ENCODE data around the gene KCNJ14.

The KCNJ14 gene

DNA sequence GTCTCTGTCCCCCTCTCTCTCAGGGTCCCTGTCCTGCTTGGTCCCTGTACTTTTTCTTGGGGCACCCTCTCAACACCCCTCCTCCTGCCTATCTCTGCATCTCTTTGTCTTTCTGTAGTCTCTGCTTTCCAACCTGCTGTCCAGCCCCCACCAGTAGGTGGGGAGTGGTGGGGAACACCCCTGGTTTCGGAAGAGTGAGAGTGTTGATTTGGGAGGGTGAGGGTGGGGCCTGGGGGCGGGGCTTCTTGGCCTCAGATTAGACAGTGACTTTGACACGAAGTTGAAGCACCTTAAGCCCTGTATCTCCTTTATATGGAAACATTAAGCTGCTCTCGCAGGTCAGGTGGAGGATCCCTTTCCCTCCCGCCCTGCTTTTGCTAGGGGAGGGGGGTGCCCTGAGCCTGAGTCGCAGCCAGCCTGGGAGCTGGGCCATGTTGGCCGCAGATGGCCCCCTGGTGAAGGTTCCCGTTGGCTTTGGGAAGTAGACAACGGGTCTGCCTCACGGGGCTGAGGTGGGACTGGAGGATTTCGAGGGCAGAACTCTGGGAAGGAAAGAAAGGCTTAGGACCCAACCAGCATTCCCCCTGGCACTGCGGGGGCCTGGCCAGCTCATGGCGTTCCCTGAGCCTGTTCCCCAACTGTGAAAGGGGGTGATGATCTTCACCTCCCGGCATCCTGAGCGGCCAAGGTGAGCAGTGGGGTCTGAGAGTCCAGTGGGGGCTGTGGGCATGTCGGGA lies at the start of gene KCNJ14:
Gene KCNJ14, plus strand, starts transcription at position 404 of the 737 bp plus-strand sequence. CDS start 6,151 bp downstream, outside the sequence.
- no peak for DNase-seq (ENCODE audit: extremely low read depth, low read depth)
- TF ChIP-seq, protein P1, sequence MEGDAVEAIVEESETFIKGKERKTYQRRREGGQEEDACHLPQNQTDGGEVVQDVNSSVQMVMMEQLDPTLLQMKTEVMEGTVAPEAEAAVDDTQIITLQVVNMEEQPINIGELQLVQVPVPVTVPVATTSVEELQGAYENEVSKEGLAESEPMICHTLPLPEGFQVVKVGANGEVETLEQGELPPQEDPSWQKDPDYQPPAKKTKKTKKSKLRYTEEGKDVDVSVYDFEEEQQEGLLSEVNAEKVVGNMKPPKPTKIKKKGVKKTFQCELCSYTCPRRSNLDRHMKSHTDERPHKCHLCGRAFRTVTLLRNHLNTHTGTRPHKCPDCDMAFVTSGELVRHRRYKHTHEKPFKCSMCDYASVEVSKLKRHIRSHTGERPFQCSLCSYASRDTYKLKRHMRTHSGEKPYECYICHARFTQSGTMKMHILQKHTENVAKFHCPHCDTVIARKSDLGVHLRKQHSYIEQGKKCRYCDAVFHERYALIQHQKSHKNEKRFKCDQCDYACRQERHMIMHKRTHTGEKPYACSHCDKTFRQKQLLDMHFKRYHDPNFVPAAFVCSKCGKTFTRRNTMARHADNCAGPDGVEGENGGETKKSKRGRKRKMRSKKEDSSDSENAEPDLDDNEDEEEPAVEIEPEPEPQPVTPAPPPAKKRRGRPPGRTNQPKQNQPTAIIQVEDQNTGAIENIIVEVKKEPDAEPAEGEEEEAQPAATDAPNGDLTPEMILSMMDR (IDR thresholded peaks at IDR 0.05; ENCODE audit: low read depth, low read length, missing control alignments), result no peak

DNA sequence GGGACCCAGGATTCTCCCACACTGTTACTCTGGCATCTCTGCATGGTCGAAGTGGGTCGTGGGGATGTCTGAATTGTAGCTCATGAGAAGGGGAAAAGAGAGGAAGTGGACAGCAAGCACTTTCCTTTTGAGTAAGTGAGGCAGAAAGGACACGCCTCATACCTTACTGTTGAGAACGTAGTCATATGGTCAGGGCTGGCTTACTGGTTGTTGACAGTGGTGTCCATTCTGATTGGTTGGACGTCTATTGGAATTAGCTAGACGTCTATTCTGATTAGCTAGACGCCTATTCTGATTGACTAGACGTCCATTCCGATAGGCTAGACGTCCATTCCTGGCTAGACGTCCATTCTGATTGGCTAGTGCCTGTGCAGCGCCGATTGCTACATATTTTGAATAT lies 49.5 kb upstream of the KCNJ14 start:
- no peak for DNase-seq (ENCODE audit: extremely low read depth, low read depth)
- H3K4me3 ChIP-seq (replicated peaks; ENCODE audit: low read depth, low read length), result no peak overlapping the region
- TF ChIP-seq, protein P1 (IDR thresholded peaks at IDR 0.05; ENCODE audit: low read depth, low read length, missing control alignments), result no peak

More for the DNA sequence above, at the start of gene KCNJ14:
- no peak within 1 kb of the TSS for H3K4me3 ChIP-seq (replicated peaks; ENCODE audit: low read depth, low read length)

DNA sequence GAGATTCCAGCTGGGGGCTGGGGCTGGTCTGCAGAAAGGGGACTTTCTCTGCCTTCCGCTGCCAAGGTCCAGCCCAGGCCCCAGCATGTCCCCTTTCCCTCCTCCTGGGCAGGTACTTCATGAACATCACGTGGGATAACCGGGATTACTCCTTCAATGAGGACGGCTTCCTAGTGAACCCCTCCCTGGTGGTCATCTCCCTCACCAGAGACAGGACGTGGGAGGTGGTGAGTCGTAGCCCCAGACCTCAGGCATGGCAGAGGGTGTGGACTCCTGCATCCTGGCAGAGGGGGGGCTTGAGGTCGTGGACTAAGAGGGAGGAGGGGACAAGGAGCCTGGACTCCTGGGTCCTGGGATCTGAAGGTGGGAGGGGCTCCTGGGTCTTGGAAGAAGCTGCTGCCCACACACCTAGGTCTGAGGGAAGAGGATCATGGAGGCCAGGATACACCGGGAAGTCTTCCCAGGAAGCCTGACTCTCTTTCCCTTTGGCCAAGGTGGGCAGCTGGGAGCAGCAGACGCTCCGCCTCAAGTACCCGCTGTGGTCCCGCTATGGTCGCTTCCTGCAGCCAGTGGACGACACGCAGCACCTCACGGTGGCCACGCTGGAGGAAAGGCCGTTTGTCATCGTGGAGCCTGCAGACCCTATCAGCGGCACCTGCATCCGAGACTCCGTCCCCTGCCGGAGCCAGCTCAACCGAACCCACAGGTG lies 41.3 kb upstream of the KCNJ14 start:
- no peak for DNase-seq (ENCODE audit: extremely low read depth, low read depth)
- no peak overlapping the region for H3K4me3 ChIP-seq (replicated peaks; ENCODE audit: low read depth, low read length)
- TF ChIP-seq, protein P1 (IDR thresholded peaks at IDR 0.05; ENCODE audit: low read depth, low read length, missing control alignments), result no peak

DNA sequence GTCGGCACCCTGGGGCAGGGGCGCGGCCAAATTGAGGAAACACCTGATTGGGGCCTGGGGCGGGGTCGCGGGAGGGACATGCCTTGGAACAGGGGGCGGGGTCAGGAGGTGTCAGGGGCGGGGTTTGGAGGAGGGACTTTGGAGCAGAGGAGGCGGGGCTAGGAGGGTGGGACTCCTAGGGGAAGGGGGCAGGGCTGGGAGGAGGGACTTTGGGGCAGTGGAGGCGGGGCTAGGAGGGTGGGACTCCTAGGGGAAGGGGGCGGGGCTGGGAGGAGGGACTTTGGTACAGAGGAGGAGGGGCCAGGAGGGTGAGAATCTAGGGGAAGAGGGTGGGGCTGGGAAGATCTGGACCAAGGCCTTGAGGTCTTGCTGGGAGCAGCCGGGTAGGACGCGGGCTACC lies 40.0 kb upstream of the KCNJ14 start:
- no peak for DNase-seq (ENCODE audit: extremely low read depth, low read depth)

DNA sequence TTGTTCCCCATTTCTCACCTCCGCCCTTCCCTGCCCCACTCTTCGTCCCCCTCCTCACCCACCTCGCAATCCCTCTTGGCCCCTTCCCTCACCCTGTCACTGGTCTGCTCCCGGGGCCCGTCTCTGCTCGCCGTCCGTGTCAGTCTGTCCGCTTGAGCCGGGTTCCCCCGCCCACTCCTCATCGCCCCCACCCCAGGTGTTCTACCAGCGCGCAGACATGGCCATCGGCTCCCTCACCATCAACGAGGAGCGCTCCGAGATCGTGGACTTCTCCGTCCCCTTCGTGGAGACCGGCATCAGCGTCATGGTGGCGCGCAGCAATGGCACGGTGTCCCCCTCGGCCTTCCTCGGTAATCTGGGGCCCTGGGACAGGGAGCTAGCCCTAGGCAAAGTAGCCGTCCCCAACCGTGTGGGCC lies 39.6 kb upstream of the KCNJ14 start:
- TF ChIP-seq, protein P1 (IDR thresholded peaks at IDR 0.05; ENCODE audit: low read depth, low read length, missing control alignments), result no peak
- no peak for DNase-seq (ENCODE audit: extremely low read depth, low read depth)
- no peak overlapping the region for H3K4me3 ChIP-seq (replicated peaks; ENCODE audit: low read depth, low read length)

More for the DNA sequence above, 40.0 kb upstream of the KCNJ14 start:
- TF ChIP-seq, protein P1 (IDR thresholded peaks at IDR 0.05; ENCODE audit: low read depth, low read length, missing control alignments), result no peak
- H3K4me3 ChIP-seq (replicated peaks; ENCODE audit: low read depth, low read length), result no peak overlapping the region

DNA sequence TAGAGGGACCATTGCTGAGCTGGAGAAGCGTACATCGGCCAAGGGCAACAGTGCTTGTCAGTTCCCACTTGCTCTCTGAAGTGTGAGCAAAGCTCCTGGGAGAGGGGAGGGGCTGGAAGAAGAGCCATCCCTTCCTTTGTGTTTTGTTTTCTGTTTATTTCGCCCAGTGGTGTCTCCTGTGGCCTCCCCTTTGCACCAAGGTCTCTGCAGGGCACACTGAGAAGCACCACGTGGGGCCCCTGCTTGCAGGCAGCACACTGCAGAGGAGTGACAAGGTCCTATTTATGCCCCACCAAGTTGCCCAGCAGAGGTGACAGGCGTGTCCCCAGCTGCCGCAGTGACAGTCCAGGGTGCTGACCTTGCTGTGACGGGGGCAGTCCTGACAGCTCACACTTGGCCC lies 38.0 kb upstream of the KCNJ14 start:
- H3K4me3 ChIP-seq (replicated peaks; ENCODE audit: low read depth, low read length), result no peak overlapping the region
- TF ChIP-seq, protein P1 (IDR thresholded peaks at IDR 0.05; ENCODE audit: low read depth, low read length, missing control alignments), result no peak
- no peak for DNase-seq (ENCODE audit: extremely low read depth, low read depth)

All from HFF-Myc (cell line).